GM12801 (cell line): ENCODE measurements around the gene C22orf15.

Experiments used
- TF ChIP-seq, protein P1 (sequence below): IDR thresholded peaks from one replicate; pipeline ENCODE4 v1.5.1; 2011; ENCODE audit warnings: control low read depth; ENCODE audit not compliant: insufficient read length; ENCODE audit errors: extremely low read depth

Gene C22orf15

DNA sequence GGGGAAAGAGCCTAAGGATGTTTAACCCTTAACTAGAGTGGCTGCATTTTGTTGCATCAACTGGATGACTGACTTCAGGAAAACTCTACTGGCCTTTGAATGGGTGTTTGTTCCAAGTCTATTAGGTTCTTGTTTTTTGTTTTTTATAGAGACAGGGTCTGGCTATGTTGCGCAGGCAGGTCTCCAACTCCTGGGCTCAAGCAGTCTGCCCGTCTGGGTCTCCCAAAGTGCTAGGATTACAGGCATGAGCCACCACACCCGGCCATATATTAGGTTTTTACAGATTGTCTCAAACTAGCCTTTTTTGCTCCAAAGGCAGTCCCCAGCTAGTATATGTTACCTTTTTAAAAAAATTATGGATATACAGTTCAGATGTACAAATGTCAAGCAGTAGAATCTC, 25.1 kb downstream of the C22orf15 start:
- TF ChIP-seq, protein P1, sequence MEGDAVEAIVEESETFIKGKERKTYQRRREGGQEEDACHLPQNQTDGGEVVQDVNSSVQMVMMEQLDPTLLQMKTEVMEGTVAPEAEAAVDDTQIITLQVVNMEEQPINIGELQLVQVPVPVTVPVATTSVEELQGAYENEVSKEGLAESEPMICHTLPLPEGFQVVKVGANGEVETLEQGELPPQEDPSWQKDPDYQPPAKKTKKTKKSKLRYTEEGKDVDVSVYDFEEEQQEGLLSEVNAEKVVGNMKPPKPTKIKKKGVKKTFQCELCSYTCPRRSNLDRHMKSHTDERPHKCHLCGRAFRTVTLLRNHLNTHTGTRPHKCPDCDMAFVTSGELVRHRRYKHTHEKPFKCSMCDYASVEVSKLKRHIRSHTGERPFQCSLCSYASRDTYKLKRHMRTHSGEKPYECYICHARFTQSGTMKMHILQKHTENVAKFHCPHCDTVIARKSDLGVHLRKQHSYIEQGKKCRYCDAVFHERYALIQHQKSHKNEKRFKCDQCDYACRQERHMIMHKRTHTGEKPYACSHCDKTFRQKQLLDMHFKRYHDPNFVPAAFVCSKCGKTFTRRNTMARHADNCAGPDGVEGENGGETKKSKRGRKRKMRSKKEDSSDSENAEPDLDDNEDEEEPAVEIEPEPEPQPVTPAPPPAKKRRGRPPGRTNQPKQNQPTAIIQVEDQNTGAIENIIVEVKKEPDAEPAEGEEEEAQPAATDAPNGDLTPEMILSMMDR, result no peak

DNA sequence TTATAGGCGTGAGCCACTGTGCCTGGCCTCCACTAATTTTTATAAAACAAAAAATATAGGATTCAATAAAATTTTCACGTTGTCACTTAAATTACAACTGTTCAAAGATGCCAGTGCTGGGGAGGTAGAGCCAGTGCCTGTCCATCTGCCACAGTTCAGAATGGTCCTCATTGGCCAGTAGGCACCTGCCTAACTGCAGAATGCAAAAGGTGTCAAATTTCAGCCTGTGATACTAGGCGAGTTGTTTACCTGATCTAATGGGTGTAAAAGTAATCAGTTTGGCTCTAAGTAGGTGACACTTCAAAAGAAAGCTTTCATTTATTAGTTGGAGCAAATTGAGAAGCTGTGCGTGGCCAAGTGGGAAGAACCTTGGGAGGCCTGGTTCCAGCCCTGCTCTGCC, 26.3 kb downstream of the C22orf15 start:
- TF ChIP-seq, protein P1, result no peak

DNA sequence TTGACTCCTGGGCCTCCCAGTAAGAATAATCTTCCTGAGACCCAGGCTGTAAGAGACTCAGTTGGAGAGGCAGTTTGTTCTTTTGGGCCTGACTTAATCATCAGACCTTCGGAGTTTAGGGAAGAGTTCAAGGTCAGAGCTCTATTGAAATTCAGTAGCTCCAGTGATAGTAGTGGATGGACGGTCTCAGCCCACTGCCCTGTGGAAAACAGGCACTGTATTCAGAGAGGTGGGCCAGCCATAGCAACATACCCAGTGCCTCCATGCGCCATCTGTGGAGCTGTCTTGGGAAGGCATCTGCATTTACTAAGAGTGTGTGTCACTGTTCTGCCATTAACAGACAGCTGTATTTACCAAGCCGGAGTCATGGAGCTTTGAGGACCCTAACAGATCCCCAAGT, 26.8 kb downstream of the C22orf15 start:
- TF ChIP-seq, protein P1, result no peak

DNA sequence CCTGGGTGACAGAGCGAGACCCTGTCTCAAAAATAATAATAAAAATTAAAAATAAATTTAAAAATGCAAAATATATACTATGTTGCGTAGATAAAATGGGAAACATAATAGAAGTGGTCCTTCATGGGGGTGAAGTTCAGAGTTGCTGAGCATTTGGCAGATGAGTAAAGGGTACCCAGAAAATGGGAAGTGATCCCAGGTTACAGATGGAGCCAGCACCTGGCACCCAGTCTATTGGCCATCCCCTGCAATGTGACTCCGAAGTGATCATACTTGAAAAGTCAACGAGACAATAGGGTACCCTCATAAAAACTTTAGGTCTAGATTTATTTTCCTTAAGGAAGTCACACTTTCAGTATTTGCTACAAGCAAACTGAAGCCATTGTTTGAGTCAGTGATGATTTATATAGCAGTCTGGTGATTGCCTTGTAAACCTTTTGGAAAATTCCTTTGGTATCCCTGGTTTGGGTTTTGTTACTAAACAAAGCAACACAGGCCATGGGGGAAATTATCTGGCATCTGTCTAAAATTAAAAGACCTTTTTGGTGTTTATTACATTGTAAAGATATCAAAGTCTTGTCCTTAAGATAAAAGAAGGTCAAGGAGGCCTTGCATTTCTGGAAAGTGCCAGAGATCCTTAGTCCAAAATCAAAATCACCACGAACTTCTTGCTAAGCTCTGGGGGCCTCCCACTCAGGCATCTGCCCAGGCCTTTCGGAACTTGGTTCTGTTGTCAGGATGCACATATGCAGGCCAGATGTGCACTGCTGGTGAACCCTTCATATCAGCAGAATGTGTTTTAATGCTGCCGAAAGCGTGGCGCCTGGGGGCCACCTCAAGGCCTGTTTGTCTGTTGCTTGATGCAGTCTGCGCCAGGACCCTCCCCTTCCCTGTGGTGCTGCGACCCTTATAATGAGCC, 28.3 kb downstream of the C22orf15 start:
- TF ChIP-seq, protein P1, result no peak

DNA sequence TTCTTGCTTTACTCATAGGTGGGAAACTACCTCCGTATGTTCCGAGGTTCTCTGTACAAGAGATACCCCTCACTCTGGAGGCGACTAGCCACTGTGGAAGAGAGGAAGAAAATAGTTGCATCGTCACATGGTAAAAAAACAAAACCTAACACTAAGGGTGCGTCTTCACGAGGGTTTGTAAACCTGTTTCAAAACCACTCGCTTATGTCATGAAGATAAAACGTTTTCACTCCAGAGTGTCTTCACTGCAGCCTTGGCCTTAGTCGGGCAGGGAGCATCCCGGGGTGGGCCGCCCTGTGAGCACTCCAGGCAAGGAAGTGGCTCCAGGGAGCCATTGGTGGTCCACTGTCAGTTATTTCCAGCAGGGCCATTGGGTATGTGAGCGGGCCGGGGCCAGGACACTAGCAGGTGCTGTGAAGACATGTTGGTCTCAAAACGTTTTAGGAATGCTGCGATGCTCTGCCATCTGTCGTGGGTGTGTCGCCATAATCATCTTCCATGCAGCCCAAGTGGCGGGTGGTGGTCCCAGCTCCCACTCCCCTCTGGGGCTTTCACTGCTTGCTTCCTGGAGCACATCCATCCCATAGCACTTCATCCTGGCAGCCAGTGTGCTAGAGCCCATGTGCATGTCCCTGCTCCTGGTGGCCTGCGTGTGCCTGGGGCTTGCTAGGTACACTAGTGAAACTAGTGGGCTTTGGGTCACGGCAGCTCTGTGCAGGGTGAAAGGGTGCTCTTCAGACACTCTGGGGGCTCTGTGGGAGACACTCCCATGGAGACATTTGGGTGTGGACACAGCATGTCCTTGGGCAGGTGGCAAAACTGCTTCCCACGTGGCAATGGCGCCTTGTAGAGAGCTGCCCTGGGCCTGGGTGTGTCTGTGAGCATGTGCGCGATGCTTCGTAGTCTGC, 29.2 kb downstream of the C22orf15 start:
- TF ChIP-seq, protein P1, result no peak

DNA sequence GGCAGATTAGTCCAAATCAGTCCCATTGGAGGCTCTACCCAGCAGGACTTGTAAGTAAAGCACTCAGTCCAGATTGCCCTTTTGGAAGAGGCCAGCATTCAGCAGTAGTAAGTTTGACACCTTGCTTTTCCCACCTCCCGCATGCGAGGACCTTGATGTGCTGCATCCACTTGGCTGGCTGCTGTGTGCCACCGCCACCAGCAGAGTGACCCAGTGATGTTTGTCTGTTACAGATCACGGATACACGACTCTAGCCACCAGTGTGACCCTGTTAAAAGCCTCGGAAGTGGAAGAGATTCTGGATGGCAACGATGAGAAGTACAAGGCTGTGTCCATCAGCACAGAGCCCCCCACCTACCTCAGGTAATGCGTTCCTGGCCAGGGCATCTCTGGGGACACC, 30.5 kb downstream of the C22orf15 start:
- TF ChIP-seq, protein P1, result no peak

DNA sequence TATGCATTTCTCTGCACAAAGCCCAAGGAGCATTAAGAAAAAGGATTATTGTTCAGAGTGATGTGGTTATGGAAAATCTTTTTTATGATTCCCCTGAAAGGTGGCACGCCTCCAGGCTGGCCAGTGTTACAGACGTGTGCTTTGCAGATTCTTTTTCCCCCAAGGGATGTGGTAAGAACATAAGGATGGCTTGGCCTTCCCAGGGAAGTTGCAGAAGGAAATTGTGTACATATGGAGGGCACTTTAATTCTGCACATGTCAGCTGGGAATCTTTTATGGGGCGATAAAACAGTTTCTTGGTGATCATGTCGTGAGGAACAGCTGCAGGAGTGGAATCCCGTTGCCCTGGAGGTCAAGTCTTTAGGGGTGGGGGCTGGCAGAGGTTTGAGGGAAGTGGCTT, 33.7 kb downstream of the C22orf15 start:
- TF ChIP-seq, protein P1, result no peak
